Skin epidermis (tissue), 12 donors: Measurements from ENCODE around the gene DNMT3B.
"Not testable (repeated sequence)": the region's sequence is repeated elsewhere in the genome, so short reads cannot be mapped to it uniquely, and the experiment has no call there.

Experiments
- H3K27ac ChIP-seq, 21 experiments: fragments of 200-600 bp; sonication (generic) in 11 of 21; one replicate each; pipeline ENCODE4 v1.5.0; 2020; ENCODE audit warnings: mild to moderate bottlenecking in 3 of 21, inconsistent platforms in 2 of 21, moderate library complexity in 2 of 21
- H3K4me3 ChIP-seq, 7 experiments: fragments of 200-600 bp; sonication (generic) in 2 of 7; one replicate each; pipeline ENCODE4 v1.5.0; 2020; ENCODE audit warnings: inconsistent platforms in 2 of 7, mild to moderate bottlenecking in 2 of 7, moderate library complexity in 1 of 7

DNMT3B gene

GRCh38 chr20:32761417-32761830 is 761 bp upstream of the DNMT3B start:
- peak overlapping the region in 4 of 21 experiments; percentile 6 to 65 (median 56) for H3K27ac ChIP-seq
- peak overlapping the region; percentile 53 to 84 (median 70) for H3K4me3 ChIP-seq

- Histone ChIP-seq H3K4me3 (peak overlapping the region; percentile 53 to 84 (median 70)), H3K27ac (peak overlapping the region in 20 of 21 experiments; percentile 6 to 77 (median 46))
Measured at GRCh38 chr20:32762754-32763201, 593 bp downstream of the DNMT3B start.

- H3K27ac ChIP-seq = peak overlapping the region in 14 of 21 experiments; percentile 6 to 77 (median 62)
- peak overlapping the region; percentile 53 to 84 (median 70) for H3K4me3 ChIP-seq
Measured at GRCh38 chr20:32763202-32764004, 1.2 kb downstream of the DNMT3B start.

GRCh38 chr20:32764005-32764960 is 2.1 kb downstream of the DNMT3B start:
- H3K27ac ChIP-seq = peak overlapping the region in 2 of 21 experiments; percentile 12 to 67
- peak overlapping the region in 1 of 7 experiments; percentile 73 for H3K4me3 ChIP-seq

GRCh38 chr20:32765230-32765875 is 3.2 kb downstream of the DNMT3B start:
- H3K4me3 ChIP-seq = not testable (repeated sequence)
- peak overlapping the region in 1 of 21 experiments; percentile 8 for H3K27ac ChIP-seq

GRCh38 chr20:32767418-32768198 is 5.4 kb downstream of the DNMT3B start:
- Histone ChIP-seq H3K27ac (no peak overlapping the region), H3K4me3 (no peak overlapping the region)

GRCh38 chr20:32772046-32772445 is 9.9 kb downstream of the DNMT3B start:
- no peak overlapping the region for H3K27ac ChIP-seq
- no peak overlapping the region for H3K4me3 ChIP-seq

GRCh38 chr20:32773223-32773622 is 11.0 kb downstream of the DNMT3B start:
- no peak overlapping the region for H3K27ac ChIP-seq
- no peak overlapping the region for H3K4me3 ChIP-seq

- no peak overlapping the region for H3K27ac ChIP-seq
- no peak overlapping the region for H3K4me3 ChIP-seq
Measured at GRCh38 chr20:32773855-32774254, 11.7 kb downstream of the DNMT3B start.

GRCh38 chr20:32775336-32775991 is 13.3 kb downstream of the DNMT3B start:
- Histone ChIP-seq H3K4me3 (no peak overlapping the region), H3K27ac (peak overlapping the region in 9 of 21 experiments; percentile 0 to 78 (median 55))

- no peak overlapping the region for H3K4me3 ChIP-seq
- peak overlapping the region in 3 of 21 experiments; percentile 5 to 48 (median 14) for H3K27ac ChIP-seq
Measured at GRCh38 chr20:32777177-32777956, 15.2 kb downstream of the DNMT3B start.

- no peak overlapping the region for H3K27ac ChIP-seq
- H3K4me3 ChIP-seq = no peak overlapping the region
Measured at GRCh38 chr20:32779500-32780211, 17.5 kb downstream of the DNMT3B start.

- H3K27ac ChIP-seq = no peak overlapping the region
- H3K4me3 ChIP-seq = no peak overlapping the region
Measured at GRCh38 chr20:32780278-32780677, 18.1 kb downstream of the DNMT3B start.

- H3K27ac ChIP-seq = no peak overlapping the region
- no peak overlapping the region for H3K4me3 ChIP-seq
Measured at GRCh38 chr20:32780749-32781655, 18.8 kb downstream of the DNMT3B start.

GRCh38 chr20:32784369-32785080 is 22.3 kb downstream of the DNMT3B start:
- H3K27ac ChIP-seq = no peak overlapping the region
- H3K4me3 ChIP-seq = no peak overlapping the region
